Umbilical cord (tissue), 2 donors: ENCODE measurements around the gene IL4. TPM values are rescaled to one million over a fixed set of nuclear protein-coding genes. Genes with fewer than 3 reads are reported as not detected.
"Not testable (repeated sequence)": the region's sequence is repeated elsewhere in the genome, so short reads cannot be mapped to it uniquely, and the experiment has no call there.

Experiments used
- DNase-seq: peaks from one replicate; pipeline ENCODE4 v3.0.0-alpha.2; 2015; ENCODE audit warnings: low spot score
- total RNA-seq: library from RNA; depleted of rRNA; stranded (reverse); fragments of >200 nt; gene quantifications from one replicate; pipeline ENCODE4 v1.2.3, GENCODE V29; 2014; ENCODE audit warnings: low replicate concordance; ENCODE audit not compliant: insufficient read depth

The IL4 gene
- total RNA-seq: not detected

DNA sequence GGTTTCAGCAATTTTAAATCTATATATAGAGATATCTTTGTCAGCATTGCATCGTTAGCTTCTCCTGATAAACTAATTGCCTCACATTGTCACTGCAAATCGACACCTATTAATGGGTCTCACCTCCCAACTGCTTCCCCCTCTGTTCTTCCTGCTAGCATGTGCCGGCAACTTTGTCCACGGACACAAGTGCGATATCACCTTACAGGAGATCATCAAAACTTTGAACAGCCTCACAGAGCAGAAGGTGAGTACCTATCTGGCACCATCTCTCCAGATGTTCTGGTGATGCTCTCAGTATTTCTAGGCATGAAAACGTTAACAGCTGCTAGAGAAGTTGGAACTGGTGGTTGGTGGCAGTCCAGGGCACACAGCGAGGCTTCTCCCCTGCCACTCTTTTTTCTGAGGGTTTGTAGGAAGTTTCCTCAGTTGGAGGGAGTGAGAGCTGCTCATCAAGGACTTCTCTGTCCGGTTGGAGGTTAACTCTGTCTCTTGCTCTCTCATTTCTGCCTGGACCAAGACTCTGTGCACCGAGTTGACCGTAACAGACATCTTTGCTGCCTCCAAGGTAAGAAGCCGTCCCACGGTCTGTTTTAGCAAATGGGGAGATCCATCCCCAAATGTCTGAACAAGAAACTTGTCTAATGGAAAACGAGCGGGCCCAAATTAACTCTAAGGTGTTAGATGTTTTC is at the start of gene IL4:
TSS of gene IL4 (plus strand) at position 51 of the 692 bp plus-strand sequence. CDS start at position 113, 62 bp downstream.
- no peak for DNase-seq

DNA sequence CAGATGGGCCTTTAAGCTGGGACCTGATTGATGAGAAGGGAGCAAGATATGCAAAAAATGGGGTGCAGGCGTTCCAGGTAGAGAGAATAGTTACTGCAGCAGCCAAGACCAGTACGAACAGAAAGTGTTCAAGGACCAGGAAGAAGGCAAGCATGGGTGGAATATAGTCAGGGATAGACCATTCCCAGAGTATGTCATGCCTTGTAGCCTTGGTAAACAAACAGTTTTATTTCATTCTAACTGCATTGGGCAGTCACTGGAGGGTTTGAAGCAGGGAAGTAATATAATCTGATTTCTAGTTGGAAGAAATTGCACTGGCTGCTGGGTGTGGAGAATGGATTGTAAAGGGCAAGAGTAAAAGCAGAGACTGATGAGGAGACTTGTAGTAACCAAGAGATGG is 46.3 kb upstream of the IL4 start:
- no peak for DNase-seq

DNA sequence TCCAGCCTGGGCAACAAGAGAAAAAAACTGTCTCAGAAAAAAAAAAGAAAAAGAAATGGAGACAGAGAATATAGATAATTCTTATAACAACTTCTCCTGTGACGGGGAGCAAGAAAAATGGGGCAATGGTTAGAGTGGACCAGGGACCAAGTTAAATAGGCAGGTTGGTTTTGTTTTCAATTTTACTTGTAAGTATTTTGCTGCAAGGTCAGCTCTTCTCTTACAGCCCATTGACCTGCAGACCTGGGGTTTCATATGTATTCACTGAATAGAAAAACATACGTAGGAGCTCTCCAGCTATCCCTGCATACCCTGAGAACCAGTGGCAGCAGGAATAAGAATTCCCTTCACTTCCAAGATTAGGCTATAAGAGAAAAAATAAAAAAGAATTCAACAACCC is 45.0 kb upstream of the IL4 start:
- DNase-seq: no peak

DNA sequence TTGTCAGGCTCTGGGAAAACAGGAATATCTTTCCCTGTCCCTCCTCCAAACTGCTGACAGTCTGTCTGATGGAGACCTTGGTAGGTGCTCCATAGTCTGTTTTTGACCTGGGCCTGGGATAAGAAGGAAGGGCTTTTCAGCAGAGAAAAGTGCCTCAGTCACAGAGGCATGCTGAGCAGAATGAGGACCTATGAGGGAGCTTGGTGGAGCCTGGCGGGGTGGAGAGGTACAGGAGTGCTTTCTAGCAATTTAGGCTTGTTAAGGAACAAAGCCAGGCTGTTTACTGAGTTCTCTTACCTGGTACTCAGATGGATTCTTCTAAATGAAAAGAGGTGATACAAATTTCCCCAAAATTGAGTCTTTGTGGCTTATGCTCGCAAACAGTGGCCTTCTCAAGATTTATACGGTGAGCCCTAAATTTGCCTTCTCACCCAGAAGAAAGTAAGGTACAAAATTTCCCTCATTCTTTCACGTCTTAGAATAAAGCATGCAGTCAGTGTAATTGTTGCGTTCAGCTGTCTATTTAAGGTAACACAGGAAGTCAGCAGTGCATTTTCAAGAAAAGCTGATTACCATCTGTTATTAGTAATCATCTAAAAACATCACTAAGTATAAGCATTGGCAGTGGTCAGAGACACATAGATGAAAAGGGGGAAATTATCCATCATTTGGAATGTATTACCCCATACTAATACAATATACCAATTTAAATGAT is 44.4 kb upstream of the IL4 start:
- no peak for DNase-seq

DNA sequence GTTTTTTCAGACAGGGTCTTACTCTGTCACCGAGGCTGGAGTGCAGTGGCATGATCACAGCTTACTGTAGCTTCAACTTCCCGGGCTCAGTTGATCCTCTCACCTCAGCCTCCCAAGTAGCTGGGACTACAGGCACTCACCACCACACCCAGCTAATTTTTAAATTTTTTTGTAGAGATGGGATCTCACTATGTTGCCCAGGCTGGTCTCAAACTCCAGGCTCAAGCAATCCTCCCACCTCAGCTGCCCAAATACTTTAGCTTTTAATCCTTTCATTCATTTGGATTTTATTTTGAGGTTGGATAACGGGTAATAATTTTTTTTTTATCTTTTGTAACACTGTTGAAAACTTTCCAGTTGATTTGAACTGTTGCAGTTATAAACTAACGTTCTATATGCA is 40.2 kb upstream of the IL4 start:
- DNase-seq: not testable (repeated sequence)

DNA sequence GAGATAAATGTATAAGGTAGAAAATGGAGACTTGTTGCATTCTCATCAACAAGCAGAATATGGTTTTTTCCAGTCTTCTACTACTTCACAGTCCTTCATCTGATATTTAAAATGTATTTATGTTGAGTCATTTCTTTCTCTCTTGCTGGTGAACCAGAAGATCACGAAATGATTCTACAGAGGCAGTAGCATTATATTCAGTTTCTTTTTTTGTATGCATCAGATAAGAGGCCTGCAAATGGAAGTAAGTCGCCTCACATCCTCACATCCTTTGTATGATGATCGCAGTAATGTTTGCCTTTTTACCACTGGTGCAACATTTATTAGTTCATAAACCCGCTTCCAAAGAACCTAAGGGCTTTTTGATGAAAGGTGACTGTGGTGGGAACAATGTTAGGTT is 37.9 kb upstream of the IL4 start:
- no peak for DNase-seq

DNA sequence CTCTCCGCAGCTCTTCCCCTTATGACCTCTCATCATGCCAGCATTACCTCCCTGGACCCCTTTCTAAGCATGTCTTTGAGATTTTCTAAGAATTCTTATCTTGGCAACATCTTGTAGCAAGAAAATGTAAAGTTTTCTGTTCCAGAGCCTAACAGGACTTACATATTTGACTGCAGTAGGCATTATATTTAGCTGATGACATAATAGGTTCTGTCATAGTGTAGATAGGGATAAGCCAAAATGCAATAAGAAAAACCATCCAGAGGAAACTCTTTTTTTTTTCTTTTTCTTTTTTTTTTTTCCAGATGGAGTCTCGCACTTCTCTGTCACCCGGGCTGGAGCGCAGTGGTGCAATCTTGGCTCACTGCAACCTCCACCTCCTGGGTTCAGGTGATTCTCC is 36.5 kb upstream of the IL4 start:
- peak; percentile 52 for DNase-seq

DNA sequence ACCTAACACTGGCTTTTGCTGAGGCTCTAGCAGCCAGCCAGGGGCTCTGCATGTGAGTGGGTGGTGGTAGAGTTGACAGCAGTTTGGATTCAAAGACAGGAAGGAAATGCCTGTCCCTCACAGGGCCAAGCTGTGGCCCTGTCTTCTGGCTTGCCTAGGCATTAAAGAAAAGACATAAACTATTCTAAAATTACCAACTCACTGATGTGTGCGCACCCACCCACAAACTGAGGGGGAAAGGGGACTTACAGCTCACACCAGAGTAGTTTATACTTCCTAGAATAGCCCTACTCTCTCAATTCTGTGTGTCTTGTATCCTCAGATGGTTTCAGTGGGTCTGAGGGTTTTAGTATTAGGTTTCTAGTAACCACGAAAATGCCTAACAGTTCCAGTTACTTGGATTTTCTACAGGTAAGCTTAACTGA is 34.1 kb upstream of the IL4 start:
- DNase-seq: no peak

DNA sequence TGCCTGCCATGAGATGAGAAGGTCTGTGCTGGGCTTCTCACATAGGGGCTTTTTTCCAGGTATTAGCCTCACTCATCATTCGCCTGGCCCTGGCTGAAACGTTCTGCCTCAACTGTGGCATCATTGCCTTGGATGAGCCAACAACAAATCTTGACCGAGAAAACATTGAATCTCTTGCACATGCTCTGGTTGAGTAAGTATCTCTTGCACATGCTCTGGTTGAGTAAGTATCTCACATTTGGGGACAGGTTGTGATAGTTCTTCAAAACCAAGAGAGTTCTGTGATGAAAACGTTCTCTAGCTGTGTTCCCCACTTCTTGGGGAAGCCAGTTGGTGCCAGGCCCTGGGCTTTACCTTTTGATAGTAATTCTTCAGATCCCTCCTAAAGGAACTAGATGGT is 33.2 kb upstream of the IL4 start:
- no peak for DNase-seq

DNA sequence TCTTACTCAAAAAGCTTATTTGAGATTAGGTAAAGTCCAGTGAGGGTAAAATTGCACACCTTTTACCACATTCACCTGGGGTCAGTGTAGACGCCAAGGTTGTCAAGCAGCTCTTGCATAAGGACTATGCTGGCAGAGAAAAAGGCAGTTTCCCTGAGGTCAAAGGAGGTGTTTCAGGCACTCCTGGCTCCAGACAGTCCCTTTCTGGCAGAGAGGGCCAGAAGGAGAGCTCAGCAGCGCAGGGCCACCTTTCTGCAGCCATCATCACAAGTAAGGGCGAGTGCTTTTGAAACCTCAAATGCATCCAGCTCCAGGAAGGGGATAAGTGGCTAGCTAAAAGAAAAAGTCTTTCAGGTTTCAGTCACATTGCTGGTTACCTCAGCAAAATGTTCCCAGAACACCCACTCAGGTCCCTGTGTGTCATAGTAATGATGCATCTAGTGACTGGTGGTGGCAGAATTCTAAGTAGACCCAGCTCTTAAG is 32.5 kb upstream of the IL4 start:
- DNase-seq: no peak

DNA sequence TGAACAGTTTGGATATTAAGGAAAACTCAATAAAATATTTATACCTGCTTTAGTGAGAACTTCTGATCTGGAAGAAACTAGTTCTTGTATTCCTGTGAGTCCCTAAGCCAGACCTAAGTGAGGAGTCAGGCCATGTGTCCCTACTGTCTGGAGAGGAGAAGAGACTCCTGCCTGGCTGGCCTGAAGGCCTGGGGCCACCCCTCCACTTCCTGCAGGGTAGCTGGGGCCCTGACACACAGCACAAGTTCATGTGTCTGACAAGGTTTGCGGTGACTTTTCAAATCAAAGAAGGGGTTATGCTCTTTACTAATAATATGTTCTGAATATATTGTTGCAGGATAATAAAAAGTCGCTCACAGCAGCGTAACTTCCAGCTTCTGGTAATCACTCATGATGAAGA is 31.9 kb upstream of the IL4 start:
- no peak for DNase-seq

DNA sequence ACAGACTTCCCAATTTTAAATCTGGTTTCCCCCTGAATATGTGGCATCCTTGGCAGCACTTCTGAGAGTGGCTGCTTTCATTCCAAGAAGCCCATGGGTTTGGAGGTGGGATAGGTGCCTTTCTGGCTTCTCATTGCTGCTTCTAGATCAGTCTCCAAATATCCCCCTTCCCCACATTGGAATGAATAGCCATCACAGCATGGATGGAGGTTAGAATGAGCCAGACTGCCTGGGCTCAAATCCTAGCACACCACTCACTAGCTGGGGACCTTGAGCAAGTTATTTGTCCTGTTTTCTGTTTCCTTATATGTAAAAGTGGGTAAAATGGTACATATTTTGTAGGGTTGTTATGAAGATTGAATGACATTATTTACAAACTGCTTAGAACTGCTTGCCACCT is 29.6 kb upstream of the IL4 start:
- no peak for DNase-seq

DNA sequence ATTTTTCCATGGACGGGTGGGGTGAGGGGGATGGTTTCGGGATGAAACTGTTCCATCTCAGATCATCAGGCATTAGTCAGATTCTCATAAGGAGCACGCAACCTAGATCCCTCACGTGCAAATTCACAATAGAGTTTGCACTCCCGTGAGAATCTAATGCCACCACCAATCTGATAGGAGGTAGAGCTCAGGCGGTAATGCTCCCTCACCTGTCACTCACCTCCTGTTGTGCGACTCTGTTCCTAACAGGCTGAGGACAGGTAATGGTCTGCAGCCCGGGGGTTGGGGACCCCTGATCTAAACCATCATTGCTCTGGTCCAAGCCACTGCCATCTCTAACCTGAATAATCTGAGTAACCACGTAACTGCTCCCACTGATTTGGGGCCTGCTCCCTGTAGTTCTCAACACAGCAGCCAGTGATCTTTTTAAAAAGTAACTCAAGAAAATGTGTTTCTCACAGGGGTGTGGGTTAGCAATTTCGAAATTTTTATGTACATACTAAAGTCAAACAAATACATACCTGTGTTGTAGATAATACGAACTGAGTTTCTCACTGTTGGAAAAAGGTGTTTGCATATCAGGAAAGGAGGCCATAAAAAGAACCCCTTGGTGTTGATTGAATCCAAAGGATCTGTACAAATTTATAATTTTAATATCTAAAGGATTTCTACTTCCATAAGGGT is 27.1 kb upstream of the IL4 start:
- no peak for DNase-seq

DNA sequence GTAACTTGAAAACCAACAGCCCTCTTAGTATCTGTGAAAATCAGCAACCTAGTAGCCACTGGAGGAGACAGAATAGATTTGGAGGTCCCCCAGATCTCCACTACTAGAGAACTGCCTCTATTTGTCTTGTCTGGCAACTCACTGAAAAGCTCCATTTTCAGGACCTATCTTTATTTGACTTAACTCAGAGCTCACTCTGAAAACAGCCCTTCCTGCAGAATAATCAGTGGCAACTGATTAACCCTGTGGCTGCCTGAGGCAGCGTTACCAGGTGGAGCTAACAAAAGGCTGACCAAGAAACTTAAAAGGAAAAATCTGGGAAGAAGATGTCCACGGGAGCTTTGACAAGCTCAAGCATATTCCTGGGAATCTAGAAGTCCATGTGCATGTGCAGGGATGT is 26.3 kb upstream of the IL4 start:
- DNase-seq: no peak

DNA sequence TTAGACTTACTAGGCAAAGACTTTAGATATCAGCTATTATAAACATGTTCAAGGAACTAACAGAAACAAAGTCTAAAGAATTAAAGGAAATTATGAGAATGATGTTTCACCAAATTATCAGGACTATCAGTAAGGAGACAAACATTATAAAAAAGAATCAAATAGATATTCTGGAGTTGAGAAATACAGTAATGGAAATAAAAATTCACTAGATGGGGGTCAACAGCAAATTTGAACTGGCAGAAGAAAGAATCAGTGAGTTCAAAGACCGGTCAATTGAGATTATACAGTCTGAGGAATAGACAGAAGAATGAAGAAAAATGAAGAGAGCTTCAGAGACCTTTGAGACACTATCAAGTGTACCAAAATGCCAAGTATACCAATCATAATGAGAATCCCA is 25.4 kb upstream of the IL4 start:
- DNase-seq: no peak

DNA sequence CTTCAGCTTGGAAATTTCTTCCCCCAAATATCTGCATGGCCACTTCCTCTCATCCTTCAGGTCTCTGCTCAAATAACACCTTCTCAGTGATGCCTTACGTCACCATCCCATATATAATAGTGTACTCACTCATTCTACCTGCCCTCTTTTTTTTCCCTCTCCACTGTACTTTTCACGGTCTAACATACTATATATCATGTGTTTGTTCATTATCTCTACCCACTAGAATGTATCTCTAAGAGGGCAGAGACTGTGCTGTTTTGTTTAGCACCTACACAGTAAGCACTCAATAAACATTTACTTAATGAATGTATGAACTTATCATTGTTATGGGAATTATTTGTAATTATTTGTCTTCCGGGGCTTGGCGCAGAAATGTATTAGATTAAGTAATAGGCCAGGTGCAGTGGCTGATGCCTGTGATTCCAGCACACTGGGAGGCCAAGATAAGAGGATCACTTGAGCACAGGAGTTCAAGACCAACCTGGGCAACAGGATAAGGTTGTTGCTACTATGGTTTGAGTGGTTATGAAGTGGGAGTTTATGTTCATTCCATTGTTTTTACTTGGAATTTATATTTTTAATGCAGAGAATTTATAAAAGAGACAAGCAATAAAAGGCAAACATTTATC is 21.8 kb upstream of the IL4 start:
- DNase-seq: no peak

DNA sequence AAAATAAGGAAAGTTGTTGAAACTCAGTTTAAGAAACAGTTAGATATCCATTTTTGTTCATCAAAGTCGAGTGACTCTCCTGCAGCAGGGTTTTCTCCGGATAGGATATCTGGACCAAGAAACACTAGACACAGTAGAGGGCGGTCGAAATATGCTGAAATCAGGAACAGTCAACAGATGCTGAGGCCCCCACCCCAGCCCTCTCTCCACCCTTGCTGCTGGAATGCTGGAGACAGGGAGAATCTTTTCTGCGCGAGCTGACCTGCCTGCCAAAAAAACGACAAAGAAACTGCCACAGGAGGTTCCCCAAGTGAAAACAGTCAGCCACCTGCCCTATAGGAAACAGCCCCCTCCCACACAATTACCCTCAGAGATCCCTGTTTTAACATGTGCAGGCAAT is 20.1 kb upstream of the IL4 start:
- no peak for DNase-seq

DNA sequence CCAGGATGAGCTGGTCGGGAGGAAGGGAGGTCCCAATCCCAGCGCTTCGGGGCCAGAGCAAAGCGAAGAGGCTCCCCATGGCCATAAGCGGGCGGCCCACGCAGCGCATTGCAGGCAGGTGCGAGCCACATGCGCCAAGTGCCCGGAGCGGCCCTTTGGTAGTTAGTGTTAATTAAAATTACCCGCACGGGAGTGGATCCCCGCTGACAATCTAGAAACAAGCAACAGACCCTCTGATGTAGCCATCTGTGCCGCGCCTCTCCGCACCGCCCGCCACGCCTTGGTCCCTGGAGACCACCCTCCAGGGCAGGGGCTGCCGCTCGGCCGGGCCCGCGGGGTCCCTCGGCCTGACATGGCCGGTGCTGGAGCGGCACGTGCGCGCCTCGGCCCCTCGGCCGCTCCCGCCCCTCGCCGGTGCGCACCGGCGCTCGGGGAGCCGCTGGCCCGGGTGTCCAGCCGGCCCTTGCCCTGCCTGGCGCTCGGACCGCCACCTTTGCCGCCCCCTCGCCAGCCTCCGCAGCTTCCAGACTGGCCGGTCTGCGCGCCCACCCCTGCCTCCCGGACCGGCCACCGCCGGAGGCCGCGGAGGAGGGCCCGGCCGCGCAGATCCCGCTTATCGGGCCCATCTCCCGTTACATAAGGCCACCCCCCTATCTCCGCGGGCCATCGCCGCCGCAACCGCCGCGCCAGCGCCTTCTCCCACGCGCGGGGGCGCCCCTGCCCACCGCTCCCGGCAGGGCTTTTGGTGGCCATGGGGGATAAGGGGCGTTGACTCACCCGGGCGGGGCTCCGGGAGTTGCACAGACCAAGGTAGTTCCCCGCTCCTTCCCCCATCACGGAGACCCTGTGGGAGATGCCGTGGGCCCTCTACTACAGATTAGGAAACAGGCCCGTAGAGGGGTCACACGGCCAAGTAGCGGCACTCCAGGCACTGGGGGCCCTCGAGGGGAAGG is 17.7 kb upstream of the IL4 start:
- no peak for DNase-seq

DNA sequence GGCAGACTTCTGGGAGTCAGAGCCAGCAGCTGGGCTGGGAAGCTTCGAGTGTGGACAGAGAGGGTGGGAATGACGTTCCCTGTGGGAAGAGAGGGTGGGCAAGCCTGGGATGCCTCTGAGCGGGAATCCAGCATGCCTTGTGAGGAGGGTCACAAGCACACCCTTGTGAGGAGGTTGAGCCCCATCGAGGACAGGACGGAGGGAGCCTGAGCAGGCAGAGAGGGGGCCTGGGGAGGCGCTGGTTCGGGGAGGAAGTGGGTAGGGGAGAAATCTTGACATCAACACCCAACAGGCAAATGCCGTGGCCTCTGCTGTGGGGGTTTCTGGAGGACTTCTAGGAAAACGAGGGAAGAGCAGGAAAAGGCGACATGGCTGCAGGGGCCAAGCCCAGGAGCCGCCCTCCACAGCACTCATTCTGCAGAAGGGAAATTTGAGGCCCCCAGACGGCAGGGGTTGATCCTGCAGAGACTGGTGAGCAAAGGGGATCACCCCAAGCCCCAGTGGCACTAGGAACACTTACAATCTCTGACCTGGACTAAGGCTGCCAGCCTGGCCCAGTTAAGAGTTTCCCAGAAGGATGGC is 16.9 kb upstream of the IL4 start:
- DNase-seq: no peak

DNA sequence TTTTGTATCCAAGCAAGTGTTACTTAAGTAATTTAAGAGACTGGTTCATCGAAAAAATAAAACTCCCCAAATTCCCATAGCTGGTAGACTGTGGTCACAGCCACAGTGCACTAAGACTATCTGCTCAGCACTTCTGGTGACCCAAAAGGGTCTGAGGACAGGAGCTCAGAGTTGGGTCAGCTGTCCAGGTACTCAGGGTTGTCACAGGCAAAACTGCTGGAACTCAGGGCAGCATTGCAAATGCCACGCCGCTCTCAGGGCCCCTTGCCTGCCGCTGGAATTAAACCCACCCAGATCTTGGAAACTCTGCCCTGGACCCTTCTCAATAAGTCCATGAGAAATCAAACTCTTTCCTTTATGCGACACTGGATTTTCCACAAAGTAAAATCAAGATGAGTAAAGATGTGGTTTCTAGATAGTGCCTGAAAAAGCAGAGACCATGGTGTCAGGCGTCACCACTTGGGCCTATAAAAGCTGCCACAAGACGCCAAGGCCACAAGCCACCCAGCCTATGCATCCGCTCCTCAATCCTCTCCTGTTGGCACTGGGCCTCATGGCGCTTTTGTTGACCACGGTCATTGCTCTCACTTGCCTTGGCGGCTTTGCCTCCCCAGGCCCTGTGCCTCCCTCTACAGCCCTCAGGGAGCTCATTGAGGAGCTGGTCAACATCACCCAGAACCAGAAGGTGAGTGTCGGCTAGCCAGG is 16.0 kb upstream of the IL4 start, which contains the start of gene IL13:
TSS of gene IL13 (plus strand) at position 498 of the 705 bp plus-strand sequence. CDS start at position 512, 14 bp downstream.
- no peak for DNase-seq
